GM23338 (cell line): ENCODE results near the gene STRIP1. TPM values are rescaled to one million over a fixed set of nuclear protein-coding genes. Genes with fewer than 3 reads are reported as not detected.

ENCODE experiments used
- ATAC-seq: fragments of 200-7000 bp; cut with Tn5 transposase; 3 replicates; pipeline ENCODE4 v1.9.1; 2020
- DNase-seq: peaks from one replicate; pipeline ENCODE4 v3.0.0-alpha.2; 2015; ENCODE audit warnings: low spot score
- H2AFZ ChIP-seq: fragments of 200-600 bp; sonication (generic); 2 replicates; pipeline ENCODE4 v1.8.0; 2016; ENCODE audit warnings: antibody characterized with exemption, mild to moderate bottlenecking, moderate library complexity
- H3F3A ChIP-seq: fragments of 200-600 bp; sonication (generic); replicated peaks from 2 replicates; pipeline ENCODE4 v1.8.0; 2017; ENCODE audit warnings: antibody characterized with exemption, mixed run types, low read depth
- H3K27ac ChIP-seq: fragments of 200-600 bp; sonication (generic); 2 replicates; pipeline ENCODE4 v1.6.1; 2016; ENCODE audit warnings: low read depth
- H3K27me3 ChIP-seq: fragments of 200-600 bp; sonication (generic); 2 replicates; pipeline ENCODE4 v1.8.0; 2016; ENCODE audit warnings: mild to moderate bottlenecking, mixed run types, moderate library complexity; ENCODE audit not compliant: insufficient read depth
- H3K36me3 ChIP-seq: fragments of 200-600 bp; sonication (generic); 2 replicates; pipeline ENCODE4 v1.8.0; 2016; ENCODE audit warnings: mild to moderate bottlenecking; ENCODE audit not compliant: insufficient read depth
- H3K4me1 ChIP-seq: fragments of 200-600 bp; sonication (generic); 2 replicates; pipeline ENCODE4 v1.8.0; 2016; ENCODE audit warnings: mild to moderate bottlenecking, moderate library complexity; ENCODE audit not compliant: insufficient read depth
- H3K4me2 ChIP-seq: fragments of 200-600 bp; sonication (generic); 2 replicates; pipeline ENCODE4 v1.7.1; 2017; ENCODE audit warnings: mixed run types
- H3K4me3 ChIP-seq: fragments of 200-600 bp; sonication (generic); 2 replicates; pipeline ENCODE4 v1.6.1; 2016; ENCODE audit warnings: mixed run types
- H3K79me2 ChIP-seq: fragments of 200-600 bp; sonication (generic); replicated peaks from 2 replicates; pipeline ENCODE4 v1.8.0; 2017; ENCODE audit warnings: mild to moderate bottlenecking; ENCODE audit not compliant: insufficient read depth
- H3K9me2 ChIP-seq: fragments of 200-600 bp; sonication (generic); 2 replicates; pipeline ENCODE4 v1.8.0; 2017; ENCODE audit not compliant: insufficient read depth
- H4K20me1 ChIP-seq: fragments of 200-600 bp; sonication (generic); replicated peaks from 2 replicates; pipeline ENCODE4 v1.8.0; 2017; ENCODE audit warnings: mild to moderate bottlenecking; ENCODE audit not compliant: insufficient read depth
- H3K27ac Mint-ChIP-seq: 2 replicates; pipeline ENCODE4 v1.8.0; 2020; ENCODE audit warnings: inconsistent platforms, mild to moderate bottlenecking, moderate library complexity, mixed read lengths
- H3K27me3 Mint-ChIP-seq: 3 replicates; pipeline ENCODE4 v1.8.0; 2022; ENCODE audit warnings: low read depth, mild to moderate bottlenecking, moderate library complexity, mixed read lengths, inconsistent platforms; ENCODE audit not compliant: insufficient read depth, poor library complexity
- H3K36me3 Mint-ChIP-seq: 3 replicates; pipeline ENCODE4 v1.8.0; 2021; ENCODE audit warnings: low read depth, mild to moderate bottlenecking, inconsistent platforms, moderate library complexity, mixed read lengths
- H3K4me1 Mint-ChIP-seq: 3 replicates; pipeline ENCODE4 v1.8.0; 2020; ENCODE audit warnings: mild to moderate bottlenecking, inconsistent platforms, mixed read lengths
- H3K4me3 Mint-ChIP-seq: 3 replicates; pipeline ENCODE4 v1.8.0; 2021; ENCODE audit warnings: moderate library complexity, mild to moderate bottlenecking, inconsistent platforms, mixed read lengths
- H3K9me3 Mint-ChIP-seq: 3 replicates; pipeline ENCODE4 v1.8.0; 2020; ENCODE audit warnings: moderate library complexity, mild to moderate bottlenecking, inconsistent platforms, mixed read lengths
- CREB1 ChIP-seq: fragments of 250-450 bp; sonication (Bioruptor Pico); IDR thresholded peaks from 2 replicates; pipeline ENCODE4 v1.5.0; 2020; ENCODE audit warnings: low read depth, mild to moderate bottlenecking, moderate library complexity
- CTCF ChIP-seq, 2 experiments: fragments of 200-600 bp in 1 of 2; sonication (generic) in 1 of 2; conservative IDR thresholded peaks; 2 replicates each; pipeline versions ENCODE4 v1.5.1 to v1.6.1; 2016 to 2017; ENCODE audit warnings: antibody characterized with exemption in 2 of 2, low read depth in 2 of 2, mild to moderate bottlenecking in 2 of 2, moderate library complexity in 1 of 2
- ETS1 ChIP-seq: IDR thresholded peaks from 2 replicates; pipeline ENCODE4 v1.6.1; 2016; ENCODE audit warnings: antibody characterized with exemption
- EZH2 ChIP-seq: fragments of 200-600 bp; sonication (generic); IDR thresholded peaks from one replicate; pipeline ENCODE4 v1.8.0; 2017; ENCODE audit warnings: antibody characterized with exemption, mild to moderate bottlenecking, low read depth; ENCODE audit not compliant: unreplicated experiment
- EZH2phosphoT487 ChIP-seq: fragments of 200-600 bp; sonication (generic); IDR thresholded peaks from one replicate; pipeline ENCODE4 v1.8.1; 2018; ENCODE audit warnings: antibody characterized with exemption; ENCODE audit not compliant: unreplicated experiment
- JUNB ChIP-seq: IDR thresholded peaks from one replicate; pipeline ENCODE4 v1.6.1; 2016; ENCODE audit warnings: antibody characterized with exemption; ENCODE audit not compliant: unreplicated experiment
- NANOG ChIP-seq: IDR thresholded peaks from 2 replicates; pipeline ENCODE4 v1.6.1; 2016; ENCODE audit warnings: antibody characterized with exemption, borderline replicate concordance
- POLR2AphosphoS5 ChIP-seq: IDR thresholded peaks from 2 replicates; pipeline ENCODE4 v1.6.1; 2016; ENCODE audit warnings: antibody characterized with exemption, low read depth
- REST ChIP-seq: IDR thresholded peaks from one replicate; pipeline ENCODE4 v1.6.1; 2018; ENCODE audit warnings: antibody characterized with exemption; ENCODE audit not compliant: unreplicated experiment
- STAT1 ChIP-seq: IDR thresholded peaks from one replicate; pipeline ENCODE4 v1.6.1; 2016; ENCODE audit warnings: antibody characterized with exemption; ENCODE audit not compliant: unreplicated experiment
- ZNF114 ChIP-seq: fragments of 250-450 bp; sonication (Bioruptor Pico); IDR thresholded peaks from 2 replicates; pipeline ENCODE4 v1.5.0; 2020; ENCODE audit warnings: mild to moderate bottlenecking, moderate library complexity
- ZNF331 ChIP-seq: fragments of 250-450 bp; sonication (Bioruptor Pico); IDR thresholded peaks from 2 replicates; pipeline ENCODE4 v1.5.0; 2020; ENCODE audit warnings: low read depth, mild to moderate bottlenecking, moderate library complexity
- ZNF462 ChIP-seq: fragments of 250-450 bp; sonication (Bioruptor Pico); IDR thresholded peaks from 2 replicates; pipeline ENCODE4 v1.5.0; 2020; ENCODE audit warnings: mild to moderate bottlenecking, moderate library complexity
- polyA plus RNA-seq: library from polyadenylated mRNA; unstranded; fragments of >200 nt; fragmentation: Nextera tagmentation; extraction: Ambion mirVana; gene quantifications from 2 replicates; pipeline ENCODE4 v1.2.1, GENCODE V29; 2016
- total RNA-seq: library from RNA; depleted of rRNA; stranded (reverse); fragments of >200 nt; shearing (Covaris generic); gene quantifications from 2 replicates; pipeline ENCODE4 v1.2.3, GENCODE V29; 2014

STRIP1 gene
- total and polyA plus RNA-seq, 2 experiments from 2014 or later = 17.2 to 50.6 TPM

- DNase-seq (no peak), ATAC-seq (no peak)
- Histone ChIP-seq H3K79me2 (no peaks in the 10 kb centered on the region), H3K4me1 (no peaks in the 10 kb centered on the region), H2AFZ (no peak overlapping the region), H3K27me3 (peaks cover 23% of the 10 kb centered on the region), H3K4me3 (no peak overlapping the region), H3K36me3 (peaks cover 5% of the 10 kb centered on the region), H3K27ac (no peak overlapping the region), H3F3A (no peaks in the 10 kb centered on the region), H4K20me1 (peaks cover 4% of the 10 kb centered on the region), H3K4me2 (no peak overlapping the region), H3K9me2 (no peaks in the 10 kb centered on the region)
- Mint-ChIP-seq H3K27ac (no peak overlapping the region), H3K36me3 (peaks cover 37% of the 10 kb centered on the region), H3K4me1 (no peaks in the 10 kb centered on the region; the same call in 2 of the 3 replicates), H3K4me3 (no peak overlapping the region), H3K9me3 (no peaks in the 10 kb centered on the region), H3K27me3 (peaks cover 31% of the 10 kb centered on the region)
- TF ChIP-seq EZH2 (no peak), CREB1 (CRISPR knock-in tag) (no peak), POLR2AphosphoS5 (no peak), STAT1 (no peak), NANOG (no peak), ETS1 (no peak), ZNF114 (CRISPR knock-in tag) (no peak), ZNF462 (CRISPR knock-in tag) (no peak), CTCF (conservative IDR thresholded peaks at IDR 0.05; ENCODE audit: low read depth in 2 of 2) (no peak), JUNB (no peak), REST (no peak), ZNF331 (CRISPR knock-in tag) (no peak), EZH2phosphoT487 (no peak)
Observed at GRCh38 chr1:110061341-110061740, 26.9 kb downstream of the STRIP1 start.
